H1 (cell line): ENCODE measurements around the gene NPY5R. TPM values are rescaled to one million over a fixed set of nuclear protein-coding genes. Genes with fewer than 3 reads are reported as not detected.

Experiments
- BACH1 ChIP-seq: IDR thresholded peaks from 2 replicates; pipeline ENCODE4 v1.6.1; 2012; ENCODE audit warnings: low read length, improper control_type of control experiment
- BRCA1 ChIP-seq: IDR thresholded peaks from 2 replicates; pipeline ENCODE4 v1.6.1; 2012; ENCODE audit warnings: low read depth, low read length, improper control_type of control experiment
- EGR1 ChIP-seq: IDR thresholded peaks from 2 replicates; pipeline ENCODE4 v1.6.1; 2011; ENCODE audit warnings: low read depth, low read length, borderline replicate concordance
- EP300 ChIP-seq, 2 experiments: IDR thresholded peaks; 1 replicate in 1 of 2; 2 replicates in 1 of 2; pipeline ENCODE4 v1.6.1; 2011 to 2012; ENCODE audit warnings: low read depth in 2 of 2, low read length in 2 of 2, mild to moderate bottlenecking in 2 of 2, borderline replicate concordance in 1 of 2, inconsistent platforms in 1 of 2, moderate library complexity in 1 of 2
- HDAC6 ChIP-seq: IDR thresholded peaks from one replicate; pipeline ENCODE4 v1.7.1; 2012; ENCODE audit warnings: low read depth, mild to moderate bottlenecking, inconsistent platforms, low read length, moderate library complexity
- KDM4A ChIP-seq: IDR thresholded peaks from one replicate; pipeline ENCODE4 v1.7.1; 2012; ENCODE audit warnings: low read depth, mild to moderate bottlenecking, moderate library complexity, low read length, inconsistent platforms; ENCODE audit not compliant: severe bottlenecking
- POLR2A ChIP-seq, 2 experiments: IDR thresholded peaks; 1 replicate in 1 of 2; 2 replicates in 1 of 2; pipeline ENCODE4 v1.6.1; 2011; ENCODE audit warnings: low read depth in 2 of 2, low read length in 2 of 2, mild to moderate bottlenecking in 2 of 2; ENCODE audit errors: control extremely low read depth in 1 of 2
- POU5F1 ChIP-seq: IDR thresholded peaks from 2 replicates; pipeline ENCODE4 v1.6.1; 2011; ENCODE audit warnings: low read depth, mild to moderate bottlenecking, low read length, moderate library complexity
- RNF2 ChIP-seq: fragments of 200-900, 300-1000 bp; sonication (generic); IDR thresholded peaks from 2 replicates; pipeline ENCODE4 v1.7.1; 2016; ENCODE audit warnings: borderline replicate concordance, low read depth, mild to moderate bottlenecking, antibody characterized with exemption, low read length; ENCODE audit not compliant: poor library complexity, severe bottlenecking; ENCODE audit errors: missing control alignments
- RXRA ChIP-seq: IDR thresholded peaks from 2 replicates; pipeline ENCODE4 v1.6.1; 2011; ENCODE audit warnings: low read depth, mild to moderate bottlenecking, low read length, moderate library complexity; ENCODE audit not compliant: insufficient read depth
- SAP30 ChIP-seq: fragments of 300-600 bp; sonication (generic); IDR thresholded peaks from 2 replicates; pipeline ENCODE4 v1.7.1; 2012; ENCODE audit warnings: low read length, moderate library complexity, mild to moderate bottlenecking, inconsistent platforms; ENCODE audit not compliant: insufficient read depth, insufficient replicate concordance
- SIN3A ChIP-seq, 2 experiments: IDR thresholded peaks in 1 of 2; conservative IDR thresholded peaks in 1 of 2; 2 replicates each; pipeline ENCODE4 v1.6.1; 2011 to 2012; ENCODE audit warnings: low read length in 2 of 2, improper control_type of control experiment in 1 of 2, low read depth in 1 of 2, mild to moderate bottlenecking in 1 of 2
- SP1 ChIP-seq: IDR thresholded peaks from 2 replicates; pipeline ENCODE4 v1.6.1; 2011; ENCODE audit warnings: low read depth, low read length
- TAF7 ChIP-seq: optimal IDR thresholded peaks from 2 replicates; pipeline ENCODE3; 2011; ENCODE audit warnings: low read depth, mild to moderate bottlenecking, inconsistent platforms, low read length, moderate library complexity, borderline replicate concordance
- TBP ChIP-seq: IDR thresholded peaks from 2 replicates; pipeline ENCODE4 v1.6.1; 2011; ENCODE audit warnings: low read depth, low read length, improper control_type of control experiment
- polyA plus RNA-seq, 7 experiments: library from polyadenylated mRNA; depleted of rRNA in 3 of 7; stranded (reverse) in 5 of 7; unstranded in 2 of 7; fragments of >200 nt in 5 of 7; fragments of 200-250 nt in 2 of 7; gene quantifications; 1 replicate in 5 of 7; 2 replicates in 1 of 7; 4 replicates in 1 of 7; pipeline versions ENCODE4 v1.2.1 to v1.2.3, GENCODE V29; 2011 to 2013; ENCODE audit warnings: missing spikeins in 2 of 7, mixed read lengths in 2 of 7
- total RNA-seq: library from RNA; stranded (reverse); fragmentation: NEBNext Ultra II Directional; extraction: Animal tissue kit (Norgen Biotek cat#: 25700); gene quantifications from 2 replicates; pipeline ENCODE4 v1.2.1, GENCODE V29; 2021
- TF ChIP-seq, protein P1 (sequence below): IDR thresholded peaks from 2 replicates; pipeline ENCODE4 v1.6.1; 2012; ENCODE audit warnings: low read length, inconsistent platforms
- TF ChIP-seq, protein P2 (sequence below): IDR thresholded peaks from 2 replicates; pipeline ENCODE4 v1.6.1; 2011; ENCODE audit warnings: low read length, improper control_type of control experiment

The NPY5R gene
- total and polyA plus RNA-seq, 2 of the 8 experiments (the other 6 are each of a cell fraction or from before 2014, with no cell fraction given): 1.5 to 1.9 TPM

- TF ChIP-seq EP300 (IDR thresholded peaks at IDR 0.05; ENCODE audit: borderline replicate concordance in 1 of 2, low read depth in 2 of 2, low read length in 2 of 2) (no peak), HDAC6 (no peak), POLR2A (IDR thresholded peaks at IDR 0.05; ENCODE audit: control extremely low read depth in 1 of 2, low read depth in 2 of 2, low read length in 2 of 2) (peak in 1 of 2 experiments; percentile 58; a peak in 2 of 3 replicates), SIN3A (conservative IDR thresholded peaks at IDR 0.05 in 1 of 2, IDR thresholded peaks at IDR 0.05 in 1 of 2; ENCODE audit: low read depth in 1 of 2, low read length in 2 of 2) (no peak), TAF7 (no peak), TBP (peak; percentile 62), BRCA1 (no peak), EGR1 (no peak), RNF2 (no peak), SP1 (no peak), KDM4A (no peak), POU5F1 (no peak), BACH1 (no peak), RXRA (no peak), SAP30 (no peak)
- TF ChIP-seq, protein P1, sequence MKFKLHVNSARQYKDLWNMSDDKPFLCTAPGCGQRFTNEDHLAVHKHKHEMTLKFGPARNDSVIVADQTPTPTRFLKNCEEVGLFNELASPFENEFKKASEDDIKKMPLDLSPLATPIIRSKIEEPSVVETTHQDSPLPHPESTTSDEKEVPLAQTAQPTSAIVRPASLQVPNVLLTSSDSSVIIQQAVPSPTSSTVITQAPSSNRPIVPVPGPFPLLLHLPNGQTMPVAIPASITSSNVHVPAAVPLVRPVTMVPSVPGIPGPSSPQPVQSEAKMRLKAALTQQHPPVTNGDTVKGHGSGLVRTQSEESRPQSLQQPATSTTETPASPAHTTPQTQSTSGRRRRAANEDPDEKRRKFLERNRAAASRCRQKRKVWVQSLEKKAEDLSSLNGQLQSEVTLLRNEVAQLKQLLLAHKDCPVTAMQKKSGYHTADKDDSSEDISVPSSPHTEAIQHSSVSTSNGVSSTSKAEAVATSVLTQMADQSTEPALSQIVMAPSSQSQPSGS: peak; percentile 86
- TF ChIP-seq, protein P2, sequence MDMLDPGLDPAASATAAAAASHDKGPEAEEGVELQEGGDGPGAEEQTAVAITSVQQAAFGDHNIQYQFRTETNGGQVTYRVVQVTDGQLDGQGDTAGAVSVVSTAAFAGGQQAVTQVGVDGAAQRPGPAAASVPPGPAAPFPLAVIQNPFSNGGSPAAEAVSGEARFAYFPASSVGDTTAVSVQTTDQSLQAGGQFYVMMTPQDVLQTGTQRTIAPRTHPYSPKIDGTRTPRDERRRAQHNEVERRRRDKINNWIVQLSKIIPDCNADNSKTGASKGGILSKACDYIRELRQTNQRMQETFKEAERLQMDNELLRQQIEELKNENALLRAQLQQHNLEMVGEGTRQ: peak; percentile 89
Observed at GRCh38 chr4:163332526-163333406, 10.9 kb upstream of the NPY5R start, which contains the start of gene NPY1R (continued).
